SU-DHL-6 (cell line): ENCODE measurements around the gene CLDN1.

Source experiments
- CTCF ChIP-seq: fragments of 200-600 bp; sonication (generic); IDR thresholded peaks from one replicate; pipeline ENCODE4 v1.5.1; 2017; ENCODE audit warnings: antibody characterized with exemption, mild to moderate bottlenecking, low read length, moderate library complexity; ENCODE audit not compliant: insufficient read depth, poor library complexity, severe bottlenecking
- EZH2phosphoT487 ChIP-seq: fragments of 200-600 bp; sonication (generic), shearing (Covaris generic); conservative IDR thresholded peaks from 2 replicates; pipeline ENCODE4 v1.6.1; 2018; ENCODE audit warnings: mild to moderate bottlenecking, antibody characterized with exemption, low read length, moderate library complexity, mixed read lengths

- TF ChIP-seq EZH2phosphoT487, result no peak
- TF ChIP-seq CTCF, result no peak
Measured at GRCh38 chr3:190323246-190323626, 990 bp upstream of the CLDN1 start.
